GM19324 (cell line): ENCODE measurements around the gene AMDHD2.

Experiments
- ATAC-seq: cut with Tn5 transposase; IDR thresholded peaks from one replicate; pipeline ENCODE4 v1.9.1; 2021; ENCODE audit warnings: mild to moderate bottlenecking, moderate library complexity; ENCODE audit not compliant: unreplicated experiment, low FRiP score

The AMDHD2 gene

GRCh38 chr16:2498531-2499253 lies 21.5 kb upstream of the AMDHD2 start:
- no peak for ATAC-seq

- ATAC-seq: no peak
Measured at GRCh38 chr16:2499454-2499853, 20.7 kb upstream of the AMDHD2 start.

- no peak for ATAC-seq
Measured at GRCh38 chr16:2499890-2500429, 20.2 kb upstream of the AMDHD2 start.

GRCh38 chr16:2500430-2500917 lies 19.7 kb upstream of the AMDHD2 start:
- no peak for ATAC-seq

DNA sequence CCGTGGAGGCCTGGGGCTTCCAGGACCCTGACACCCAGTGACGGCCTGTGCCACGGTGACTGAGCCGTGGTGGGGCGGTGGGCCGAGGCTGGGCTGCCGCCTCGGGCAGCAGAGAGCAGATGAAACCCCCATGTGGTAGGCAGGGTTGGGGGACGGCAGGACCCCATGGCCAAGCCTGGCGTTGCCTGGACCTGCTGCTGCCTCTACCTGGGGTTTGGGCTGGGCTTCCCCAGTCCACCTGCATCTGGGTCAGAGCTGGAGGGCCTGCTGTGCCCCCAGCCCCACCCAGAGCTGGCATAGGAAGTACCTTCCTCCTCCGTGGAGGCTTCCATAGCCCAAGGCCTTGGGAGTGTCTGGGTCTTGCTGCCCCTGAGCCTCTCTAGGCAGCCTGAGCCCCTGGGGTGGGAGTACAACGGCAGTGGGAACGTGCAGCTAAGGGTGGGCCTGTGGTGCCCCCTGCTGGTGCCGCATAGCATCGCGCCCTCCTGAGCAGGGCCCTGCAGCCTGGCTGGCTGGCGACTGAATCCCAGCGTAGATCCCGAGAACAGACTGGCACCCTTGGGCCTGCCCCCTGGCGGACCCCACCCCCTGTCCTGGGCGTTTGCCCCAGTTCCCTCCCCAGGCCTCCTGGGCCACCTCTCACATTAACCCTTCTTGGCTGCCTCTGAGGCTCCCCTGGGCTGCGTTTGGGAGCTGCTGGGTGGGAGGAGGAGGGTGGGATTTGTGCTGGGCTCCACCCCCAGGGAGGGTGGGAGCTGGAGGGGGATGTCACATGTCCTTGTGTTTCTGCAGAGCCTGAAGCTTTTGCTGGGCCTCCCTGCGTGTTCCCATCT lies 19.0 kb upstream of the AMDHD2 start:
- ATAC-seq: no peak

GRCh38 chr16:2501946-2502895 lies 17.9 kb upstream of the AMDHD2 start:
- ATAC-seq: no peak

- ATAC-seq: no peak
Measured at GRCh38 chr16:2505695-2506094, 14.5 kb upstream of the AMDHD2 start.

DNA sequence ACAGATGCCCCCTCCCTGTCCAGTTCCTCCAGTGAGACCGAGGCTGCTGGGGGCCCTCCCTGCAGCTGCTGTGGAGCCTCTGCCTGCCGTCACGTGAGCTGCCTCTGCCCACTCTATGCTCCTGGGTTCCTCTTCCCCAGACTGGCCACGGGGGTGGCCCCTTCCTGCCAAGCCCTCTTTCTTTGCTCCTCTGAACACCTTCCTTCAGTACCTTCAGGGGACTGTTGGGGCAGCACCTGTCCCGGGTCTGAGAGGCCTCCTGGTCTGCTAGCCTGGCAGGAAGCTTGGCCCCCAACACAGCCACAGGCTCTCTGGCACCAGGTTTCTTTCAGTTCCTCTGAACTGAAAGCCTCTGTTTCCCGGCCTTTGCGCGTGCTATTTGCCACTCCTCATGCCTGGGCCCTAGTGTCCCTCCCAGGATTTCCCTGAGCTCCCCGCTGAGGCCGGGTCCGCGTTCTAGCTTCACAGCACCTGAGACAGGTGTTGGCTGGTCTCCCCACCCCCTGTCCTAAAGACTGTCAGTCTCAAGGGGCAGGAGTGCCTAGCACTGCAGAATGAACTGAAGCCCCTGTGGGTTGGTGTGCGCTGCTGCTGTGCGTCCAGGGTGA lies 13.0 kb upstream of the AMDHD2 start:
- ATAC-seq: no peak

GRCh38 chr16:2507665-2508064 lies 12.5 kb upstream of the AMDHD2 start:
- no peak for ATAC-seq

DNA sequence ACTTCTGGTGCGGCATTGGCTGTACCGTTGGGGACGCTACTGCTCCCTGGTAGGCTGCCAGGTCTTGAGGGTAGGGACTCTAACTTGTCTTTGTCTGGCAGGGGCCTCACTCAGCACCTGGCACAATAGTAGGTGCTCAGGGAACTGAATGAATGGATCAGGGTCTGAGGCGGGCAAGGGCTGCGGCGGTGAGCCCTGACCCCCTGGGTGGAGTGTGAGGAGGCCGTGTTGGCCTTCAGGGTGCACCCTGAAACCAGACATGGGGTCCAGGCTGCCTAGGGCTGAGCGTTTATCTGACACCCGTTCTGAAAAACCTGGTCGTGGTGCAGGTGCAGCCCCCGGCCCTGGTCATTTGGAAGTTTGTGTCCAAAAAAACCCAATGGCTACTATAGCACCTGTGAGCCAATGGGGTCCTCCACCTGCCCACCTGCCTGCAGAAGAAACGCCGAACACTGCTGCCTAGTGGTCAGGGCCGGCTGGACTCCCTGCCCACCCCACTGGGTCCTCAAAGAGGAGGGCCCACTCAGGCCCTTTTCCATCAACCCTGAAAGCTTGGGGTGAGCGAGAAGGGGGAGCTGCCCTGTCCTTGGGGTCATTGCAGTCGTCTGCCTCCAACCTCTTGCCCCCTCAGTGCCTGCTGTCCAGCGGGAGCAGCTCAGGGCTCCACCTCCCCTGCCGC lies 11.3 kb upstream of the AMDHD2 start:
- no peak for ATAC-seq

- ATAC-seq: no peak
Measured at GRCh38 chr16:2511128-2511800, 8.9 kb upstream of the AMDHD2 start.

GRCh38 chr16:2511996-2512734 lies 8.0 kb upstream of the AMDHD2 start:
- no peak for ATAC-seq

DNA sequence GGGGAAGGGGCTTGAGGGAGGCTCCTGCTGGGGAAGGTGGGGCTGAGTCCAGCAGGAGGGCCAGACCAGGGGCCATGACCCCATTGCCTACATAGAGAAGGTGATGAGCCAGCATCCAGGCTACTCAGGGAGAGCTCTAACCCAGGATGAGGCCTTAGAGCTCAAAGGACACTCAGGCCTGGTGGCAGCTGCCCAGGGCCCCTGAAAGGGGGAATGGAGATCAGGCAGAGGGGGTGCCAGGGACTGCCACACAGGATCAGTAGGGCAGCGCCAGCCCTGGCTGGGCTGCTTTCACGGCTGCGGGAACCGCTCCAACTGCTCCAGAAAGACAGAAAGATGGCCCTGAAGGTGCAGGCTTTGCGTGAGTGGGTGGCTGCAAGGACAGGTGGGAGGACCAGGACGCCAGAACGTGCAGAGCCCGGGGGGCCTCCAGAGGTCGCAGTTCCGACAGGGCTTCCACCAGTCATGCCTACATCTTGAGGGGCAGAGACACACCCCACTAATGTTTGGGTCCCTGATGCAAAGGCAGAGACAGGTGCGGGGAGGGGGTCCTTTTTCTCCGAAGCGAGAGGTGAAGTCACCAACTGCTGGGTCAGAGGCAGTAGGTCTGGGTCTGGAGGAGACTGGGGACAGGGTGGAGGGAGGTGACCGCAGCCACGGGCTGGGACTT lies 7.3 kb upstream of the AMDHD2 start:
- ATAC-seq: no peak

DNA sequence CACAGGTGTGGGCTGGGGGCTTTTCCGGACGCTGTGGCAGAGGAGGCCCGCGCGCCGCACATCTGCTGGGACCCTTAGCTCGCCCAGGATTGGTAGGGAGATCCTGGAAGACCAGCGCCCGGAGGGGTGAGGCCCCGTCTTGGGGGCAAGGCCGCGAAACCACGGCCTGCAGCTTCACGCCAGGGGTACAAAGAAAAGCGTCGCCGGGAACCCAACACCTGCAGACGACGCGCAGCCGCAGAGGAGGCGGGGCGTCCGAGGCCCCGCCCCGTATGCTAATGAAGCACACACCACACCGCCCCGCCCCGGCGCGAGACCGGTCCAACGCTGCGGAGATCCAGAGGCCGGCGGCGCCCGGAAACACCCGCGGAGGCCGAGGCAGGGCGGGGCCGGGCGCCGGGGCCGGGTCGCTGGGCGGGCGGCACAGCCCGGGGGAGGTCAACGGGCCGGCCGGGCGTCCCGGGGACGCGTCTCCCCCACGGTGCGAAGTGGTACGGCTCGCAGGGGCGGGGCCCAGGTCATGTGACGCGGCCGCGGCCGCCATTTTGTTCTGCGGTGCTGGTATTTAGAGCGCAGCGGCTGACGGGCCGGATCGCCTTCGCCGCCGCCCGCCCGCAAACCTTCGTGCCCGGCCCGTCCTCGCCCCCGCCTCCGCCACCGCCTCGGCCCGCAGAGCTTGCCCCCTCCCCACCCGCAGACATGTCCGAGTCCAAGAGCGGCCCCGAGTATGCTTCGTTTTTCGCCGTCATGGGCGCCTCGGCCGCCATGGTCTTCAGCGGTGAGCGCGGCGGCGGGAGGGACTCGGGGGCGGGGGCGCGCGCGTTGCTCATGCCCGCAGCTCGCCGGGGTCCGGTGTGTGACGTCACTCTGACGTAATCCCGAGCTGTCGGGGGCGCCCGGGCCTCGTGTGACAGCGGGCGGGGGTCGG lies 6.5 kb upstream of the AMDHD2 start, which contains the start of gene ATP6V0C:
Gene ATP6V0C, plus strand, starts transcription at position 548 of the 928 bp plus-strand sequence. Its CDS starts 152 bp downstream, at position 700.
- ATAC-seq: peak; percentile 81

DNA sequence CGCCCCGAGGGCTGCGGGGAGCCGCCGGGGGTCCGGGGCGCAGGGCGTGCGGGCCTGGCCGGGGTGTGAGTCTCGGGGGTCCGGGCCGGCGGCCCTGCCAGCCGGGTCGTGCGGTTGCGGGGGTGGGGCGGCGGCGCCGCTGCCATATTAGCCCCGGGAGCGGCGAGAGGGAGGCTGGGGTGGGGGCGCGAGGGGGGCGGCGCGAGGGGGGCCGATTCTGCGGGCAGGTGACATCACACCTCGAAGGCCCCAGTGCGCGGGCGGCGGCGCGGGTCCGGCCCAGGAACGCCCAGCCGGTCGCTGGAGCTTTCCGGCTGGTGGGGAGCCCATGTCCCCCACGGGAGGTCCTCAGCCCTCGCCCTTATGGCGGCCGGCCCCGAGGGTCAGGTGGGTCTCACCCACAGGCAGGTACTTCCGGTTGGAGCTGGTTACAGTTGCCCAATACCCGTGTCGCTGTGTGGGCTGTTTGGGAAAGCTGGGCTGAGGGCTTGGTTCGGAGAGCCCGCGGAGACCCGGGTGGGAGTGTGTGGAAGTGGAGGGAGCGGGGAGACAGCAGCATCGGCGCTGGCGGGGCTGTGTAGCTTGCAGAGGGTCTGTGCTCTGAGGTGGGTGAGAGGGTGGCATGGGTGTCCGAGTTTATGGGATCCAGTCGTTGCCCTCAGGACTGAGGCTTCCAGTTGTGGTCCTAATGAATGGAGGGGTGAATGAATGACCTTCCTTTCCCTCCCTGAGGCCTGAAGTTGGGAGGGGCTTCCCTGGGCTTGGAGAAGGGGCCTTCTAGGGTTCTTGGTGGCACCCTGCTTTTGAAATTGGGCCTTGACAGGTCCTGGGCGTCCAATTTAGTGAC lies 5.6 kb upstream of the AMDHD2 start:
- no peak for ATAC-seq
